ENCODE results near the gene AOAH. TPM values are rescaled to one million over a fixed set of nuclear protein-coding genes. Genes with fewer than 3 reads are reported as not detected.

The AOAH gene
- total RNA-seq, 4 donors from 2014 or later: 1.1 to 4.8 (median 1.6) TPM

DNA sequence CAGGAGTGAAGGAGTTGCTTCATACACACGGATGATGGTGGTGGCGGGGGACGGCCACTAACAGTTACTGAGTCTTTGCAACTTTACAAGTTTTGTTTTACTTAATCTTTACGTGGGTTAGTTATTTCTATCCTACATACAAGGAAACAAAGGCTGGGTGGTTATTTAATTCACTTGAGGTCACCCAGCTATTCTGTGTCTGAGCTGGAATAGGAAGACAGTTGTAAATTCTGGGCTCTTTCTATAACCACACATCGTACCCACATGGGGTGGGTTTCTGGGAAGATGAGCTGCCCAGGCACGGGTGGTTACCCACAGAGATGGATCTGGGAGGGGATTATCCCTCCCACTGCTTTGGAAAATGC is 196.8 kb downstream of the AOAH start:
- Histone ChIP-seq H3K9me3 (no peaks in the 10 kb centered on the region), H3K27me3 (no peaks in the 10 kb centered on the region), H3K36me3 (no peaks in the 10 kb centered on the region), H3K4me3 (no peak overlapping the region), H3K4me1 (peaks cover 4% of the 10 kb centered on the region), H3K27ac (no peak overlapping the region)
- DNase-seq (ENCODE audit: low spot score in 2 of 2): peak in 1 of 2 donors; percentile 26
- TF ChIP-seq POLR2A (IDR thresholded peaks at IDR 0.05) (no peak), EP300 (IDR thresholded peaks at IDR 0.05) (no peak), POLR2AphosphoS5 (IDR thresholded peaks at IDR 0.05) (no peak)
- TF ChIP-seq, protein P1, sequence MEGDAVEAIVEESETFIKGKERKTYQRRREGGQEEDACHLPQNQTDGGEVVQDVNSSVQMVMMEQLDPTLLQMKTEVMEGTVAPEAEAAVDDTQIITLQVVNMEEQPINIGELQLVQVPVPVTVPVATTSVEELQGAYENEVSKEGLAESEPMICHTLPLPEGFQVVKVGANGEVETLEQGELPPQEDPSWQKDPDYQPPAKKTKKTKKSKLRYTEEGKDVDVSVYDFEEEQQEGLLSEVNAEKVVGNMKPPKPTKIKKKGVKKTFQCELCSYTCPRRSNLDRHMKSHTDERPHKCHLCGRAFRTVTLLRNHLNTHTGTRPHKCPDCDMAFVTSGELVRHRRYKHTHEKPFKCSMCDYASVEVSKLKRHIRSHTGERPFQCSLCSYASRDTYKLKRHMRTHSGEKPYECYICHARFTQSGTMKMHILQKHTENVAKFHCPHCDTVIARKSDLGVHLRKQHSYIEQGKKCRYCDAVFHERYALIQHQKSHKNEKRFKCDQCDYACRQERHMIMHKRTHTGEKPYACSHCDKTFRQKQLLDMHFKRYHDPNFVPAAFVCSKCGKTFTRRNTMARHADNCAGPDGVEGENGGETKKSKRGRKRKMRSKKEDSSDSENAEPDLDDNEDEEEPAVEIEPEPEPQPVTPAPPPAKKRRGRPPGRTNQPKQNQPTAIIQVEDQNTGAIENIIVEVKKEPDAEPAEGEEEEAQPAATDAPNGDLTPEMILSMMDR (IDR thresholded peaks at IDR 0.05): no peak
- WGBS: 82% methylated on average over 6 of the region's 6 CpGs

DNA sequence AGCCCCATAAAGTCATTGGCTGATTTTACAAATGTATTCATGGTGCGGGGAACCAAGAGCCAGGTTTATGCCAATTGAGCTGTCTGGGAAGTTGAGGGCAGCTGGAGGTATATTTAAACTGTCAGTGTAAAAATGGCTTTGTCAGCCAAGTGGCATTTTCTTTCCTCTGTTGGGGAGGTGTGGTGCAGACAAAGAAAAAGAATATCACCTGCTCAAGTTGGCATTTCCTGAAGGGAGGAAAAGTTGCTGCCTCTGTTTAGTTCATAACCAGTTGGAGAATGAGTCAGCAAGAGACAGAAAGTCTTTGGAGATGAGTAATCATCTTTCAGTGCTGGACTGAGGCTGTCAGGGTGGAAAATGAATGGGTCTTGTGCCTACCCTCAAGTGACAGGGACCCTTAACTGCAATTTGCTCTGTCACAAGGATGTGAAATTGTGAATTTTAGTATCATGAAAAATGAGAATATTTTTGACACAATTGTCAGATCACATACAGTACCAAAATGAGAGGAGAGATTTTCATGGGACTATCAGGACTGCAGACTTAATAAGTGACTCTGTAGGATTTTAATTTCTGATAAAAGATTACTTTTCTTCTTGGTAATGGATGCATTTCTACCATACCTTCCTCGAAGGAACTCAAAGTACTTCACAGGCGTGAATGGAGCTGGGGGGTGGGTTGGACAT is 197.3 kb downstream of the AOAH start:
- no peak for DNase-seq (ENCODE audit: low spot score in 2 of 2)
- H3K27ac ChIP-seq: no peak overlapping the region

DNA sequence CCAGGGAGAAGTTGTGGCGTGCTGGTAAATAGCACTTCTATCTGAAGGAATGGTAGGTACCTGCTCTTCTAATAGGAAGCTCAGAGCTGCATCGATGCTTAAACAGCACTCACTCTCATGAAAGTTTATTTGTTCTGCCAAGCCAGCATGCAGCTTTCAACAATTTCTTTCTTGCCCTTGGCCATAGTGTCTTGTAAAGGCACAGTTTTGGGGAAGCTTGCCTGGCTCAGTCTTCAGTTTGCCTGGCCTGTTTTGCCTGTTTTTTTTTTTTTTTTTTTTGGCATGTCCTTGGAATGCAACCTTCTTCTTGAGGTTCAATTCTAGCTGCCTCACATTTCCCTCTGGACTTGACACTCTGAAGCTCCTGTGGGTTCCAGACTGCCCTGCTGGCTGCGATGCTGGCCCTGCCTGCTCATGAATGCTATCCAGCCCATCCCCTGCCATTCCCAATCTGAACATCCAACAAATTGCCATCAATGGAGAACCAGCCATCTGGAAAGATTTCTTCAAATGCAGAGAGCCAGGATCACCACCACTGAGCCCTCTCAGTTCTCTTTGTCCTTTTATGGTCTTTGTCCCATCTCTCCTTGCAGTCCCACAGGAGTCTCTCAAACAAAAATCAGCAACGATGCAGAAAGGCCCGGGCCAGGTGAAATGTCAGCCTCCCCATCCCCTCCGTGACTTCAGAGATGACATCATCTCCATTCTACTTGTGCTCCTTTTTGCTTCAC is 200.8 kb downstream of the AOAH start:
- DNase-seq (ENCODE audit: low spot score in 2 of 2): no peak
- TF ChIP-seq, protein P1 (IDR thresholded peaks at IDR 0.05): no peak
- TF ChIP-seq POLR2A (IDR thresholded peaks at IDR 0.05) (no peak), POLR2AphosphoS5 (IDR thresholded peaks at IDR 0.05) (no peak), EP300 (IDR thresholded peaks at IDR 0.05) (no peak)
- peaks cover 10% of the 10 kb centered on the region for H3K4me1 ChIP-seq
- H3K27me3 ChIP-seq: no peaks in the 10 kb centered on the region
- 82% methylated on average over 6 of the region's 6 CpGs for WGBS
- H3K36me3 ChIP-seq: no peaks in the 10 kb centered on the region
- H3K9me3 ChIP-seq: no peaks in the 10 kb centered on the region
- H3K27ac ChIP-seq: no peak overlapping the region
- H3K4me3 ChIP-seq: no peak overlapping the region

More for the DNA sequence above, 197.3 kb downstream of the AOAH start:
- Histone ChIP-seq H3K36me3 (no peaks in the 10 kb centered on the region), H3K4me1 (peaks cover 9% of the 10 kb centered on the region), H3K27me3 (no peaks in the 10 kb centered on the region), H3K9me3 (no peaks in the 10 kb centered on the region), H3K4me3 (no peak overlapping the region)
- TF ChIP-seq, protein P1 (IDR thresholded peaks at IDR 0.05): no peak
- TF ChIP-seq POLR2A (IDR thresholded peaks at IDR 0.05) (no peak), EP300 (IDR thresholded peaks at IDR 0.05) (no peak), POLR2AphosphoS5 (IDR thresholded peaks at IDR 0.05) (no peak)
- whole genome bisulfite sequencing: 80% methylated on average over 3 of the region's 3 CpGs

DNA sequence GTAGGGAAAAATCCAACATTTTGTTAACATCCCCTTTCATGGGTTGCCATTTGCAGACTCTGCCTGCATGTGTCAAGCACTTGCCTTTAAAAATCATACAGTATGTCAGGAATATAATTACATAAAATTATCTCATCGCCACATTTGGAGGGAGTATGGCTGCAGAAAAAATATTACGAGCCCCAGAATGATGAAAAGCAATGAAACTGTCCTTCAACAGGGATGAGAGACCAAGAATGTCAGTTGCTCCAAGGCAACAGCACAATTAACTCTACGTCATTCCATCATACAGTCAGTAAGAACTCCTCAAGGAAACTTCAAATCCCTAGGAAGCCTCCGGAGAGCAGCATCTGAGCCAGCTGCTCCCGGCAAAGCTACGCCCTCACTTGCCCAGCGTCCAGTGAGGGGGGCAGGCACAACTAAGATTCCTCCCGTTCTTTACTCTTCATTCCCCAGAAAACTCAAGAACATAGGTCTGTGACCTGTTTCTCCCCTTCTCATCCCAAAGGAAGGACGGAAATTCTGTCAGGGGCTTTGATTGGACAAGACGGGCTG is 201.8 kb downstream of the AOAH start:
- no peak overlapping the region for H3K4me3 ChIP-seq
- no peaks in the 10 kb centered on the region for H3K36me3 ChIP-seq
- TF ChIP-seq POLR2A (IDR thresholded peaks at IDR 0.05): no peak
- TF ChIP-seq, protein P1 (IDR thresholded peaks at IDR 0.05): no peak
- TF ChIP-seq EP300 (IDR thresholded peaks at IDR 0.05): no peak
- no peaks in the 10 kb centered on the region for H3K9me3 ChIP-seq
- peaks cover 10% of the 10 kb centered on the region for H3K4me1 ChIP-seq
- no peaks in the 10 kb centered on the region for H3K27me3 ChIP-seq
- WGBS: 51% methylated on average over 10 of the region's 10 CpGs
- no peak for DNase-seq (ENCODE audit: low spot score in 2 of 2)
- H3K27ac ChIP-seq: no peak overlapping the region

DNA sequence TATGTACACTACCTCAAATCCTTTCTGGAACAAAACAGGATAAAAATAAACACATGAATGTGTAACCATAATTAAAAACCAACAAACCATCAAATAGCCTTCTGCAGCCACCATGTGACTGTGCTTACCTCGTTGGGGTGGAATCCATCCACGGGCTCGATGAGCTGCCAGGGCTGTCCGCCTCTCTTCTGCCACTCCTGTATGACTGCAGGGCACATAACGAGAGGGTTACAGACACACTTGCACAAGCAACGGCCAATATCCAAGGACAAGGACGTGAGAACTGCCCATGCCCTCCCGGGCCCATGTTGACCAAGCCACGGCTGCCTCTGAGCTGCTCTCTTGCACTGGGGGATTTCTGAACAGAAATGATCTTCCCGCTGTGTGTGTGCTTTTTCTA is 202.4 kb downstream of the AOAH start:
- no peak for DNase-seq (ENCODE audit: low spot score in 2 of 2)
- H3K27me3 ChIP-seq: no peaks in the 10 kb centered on the region
- no peak overlapping the region for H3K27ac ChIP-seq
- TF ChIP-seq, protein P1 (IDR thresholded peaks at IDR 0.05): no peak
- TF ChIP-seq POLR2A (IDR thresholded peaks at IDR 0.05) (no peak), EP300 (IDR thresholded peaks at IDR 0.05) (no peak), POLR2AphosphoS5 (IDR thresholded peaks at IDR 0.05) (no peak)
- H3K4me3 ChIP-seq: no peak overlapping the region
- H3K9me3 ChIP-seq: no peaks in the 10 kb centered on the region
- peaks cover 9% of the 10 kb centered on the region for H3K4me1 ChIP-seq
- WGBS: 63% methylated on average over 10 of the region's 10 CpGs
- H3K36me3 ChIP-seq: no peaks in the 10 kb centered on the region

Measured in suprapubic skin (tissue), 4 donors.